GM18951 (cell line): ENCODE measurements around the gene ITGA5.

ENCODE experiments used
- POLR2A ChIP-seq: IDR thresholded peaks from 4 replicates; pipeline ENCODE4 v1.6.1; 2011; ENCODE audit warnings: mild to moderate bottlenecking; ENCODE audit not compliant: insufficient read length, insufficient read depth; ENCODE audit errors: extremely low read depth
- in situ Hi-C: fragments of 300-500 bp; cut with MboI; formaldehyde crosslinking; loops from one replicate; pipeline ENCODE4 v1.12.0; 2022; ENCODE audit warnings: low sequenced_read_pairs, mixed read lengths, inconsistent platforms; ENCODE audit not compliant: unreplicated experiment

The ITGA5 gene

GRCh38 chr12:54394281-54394719 lies 24.8 kb downstream of the ITGA5 start:
- in situ Hi-C loops: no loop called here
- no peak for TF ChIP-seq POLR2A

- in situ Hi-C loops: no loop called here
- TF ChIP-seq POLR2A: no peak
These were observed 25.3 kb downstream of the ITGA5 start for GRCh38 chr12:54393743-54394142.

- in situ Hi-C loops: no loop called here
- TF ChIP-seq POLR2A: no peak
These were observed 25.9 kb downstream of the ITGA5 start for GRCh38 chr12:54393207-54393609.

GRCh38 chr12:54392485-54393206 lies 26.4 kb downstream of the ITGA5 start:
- in situ Hi-C loops: no loop called here
- TF ChIP-seq POLR2A: no peak

DNA sequence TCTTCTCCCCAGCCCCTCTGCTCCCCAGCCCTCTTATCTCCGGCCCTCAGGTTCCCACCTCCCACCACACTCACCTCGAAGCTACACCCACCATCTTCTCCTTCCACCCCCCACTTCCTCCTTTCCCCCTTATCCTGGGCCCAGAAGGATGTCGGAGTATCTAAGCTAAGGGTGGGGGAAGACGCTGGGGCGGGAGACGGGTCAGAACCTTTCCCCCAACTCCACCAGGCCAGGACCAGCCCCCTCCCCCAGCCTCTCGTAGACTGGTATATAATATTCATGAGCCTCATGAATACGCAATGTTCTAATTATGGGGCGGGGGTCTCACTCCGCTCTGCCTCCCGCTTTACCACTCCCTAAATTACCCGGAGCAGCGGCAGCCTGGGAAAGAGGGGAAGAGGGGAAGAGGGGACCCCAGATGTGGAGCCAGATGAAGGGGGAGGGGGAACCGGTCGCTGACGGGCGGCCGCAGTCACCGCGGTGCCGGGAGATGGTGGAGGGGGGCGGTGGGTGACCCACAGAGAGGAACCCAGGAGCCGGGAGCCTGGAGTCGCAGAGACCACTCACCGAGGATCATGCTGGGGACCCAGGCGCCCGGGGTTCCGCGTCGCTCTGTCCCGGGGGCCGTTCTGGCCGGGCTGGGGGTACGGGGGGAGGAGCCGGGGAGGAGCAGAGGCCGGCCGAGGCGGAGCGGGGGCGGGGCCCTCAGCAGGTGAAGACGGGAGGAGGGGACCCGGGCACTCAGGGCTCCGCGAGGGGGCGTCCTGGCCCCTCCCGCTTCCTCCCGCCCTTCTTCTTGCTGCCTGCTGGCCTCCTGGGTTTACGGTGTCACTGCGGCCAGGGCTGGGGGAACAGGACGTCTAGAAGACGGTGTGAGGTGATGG lies 28.2 kb downstream of the ITGA5 start:
- in situ Hi-C loops: no loop called here
- no peak for TF ChIP-seq POLR2A

GRCh38 chr12:54390176-54390667 lies 28.8 kb downstream of the ITGA5 start:
- in situ Hi-C loops: no loop called here
- no peak for TF ChIP-seq POLR2A

DNA sequence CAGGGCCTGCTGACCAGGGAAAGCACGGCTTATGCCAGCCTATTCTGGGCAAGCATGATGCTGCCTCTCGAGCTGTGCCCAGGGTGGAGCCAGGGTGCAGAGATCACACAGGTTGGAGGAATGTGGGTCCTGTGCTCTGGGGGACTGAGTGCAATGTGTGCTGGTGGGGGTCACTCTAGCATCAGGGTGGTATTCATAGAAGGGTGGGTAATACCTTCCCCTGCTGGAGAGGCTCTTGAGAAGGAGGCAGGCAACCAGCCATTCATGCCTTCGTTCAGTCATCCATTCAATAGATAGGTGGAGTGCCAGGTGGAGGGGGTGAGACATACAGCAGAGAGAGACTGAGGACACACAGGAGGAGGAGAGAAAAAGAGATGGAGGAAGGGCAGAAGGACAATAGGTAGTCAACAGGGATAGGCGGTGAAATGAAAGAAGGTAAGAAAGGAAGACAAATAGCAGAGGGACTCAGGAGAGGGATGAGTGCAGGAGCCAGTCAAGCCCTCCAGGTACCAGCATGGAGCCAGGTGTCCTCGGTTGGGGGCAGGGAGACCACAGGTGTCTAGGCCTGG lies 29.4 kb downstream of the ITGA5 start:
- TF ChIP-seq POLR2A: no peak
- in situ Hi-C loops: no loop called here

- no peak for TF ChIP-seq POLR2A
- in situ Hi-C loops: no loop called here
These were observed 29.9 kb downstream of the ITGA5 start for GRCh38 chr12:54389134-54389508.

- in situ Hi-C loops: no loop called here
- no peak for TF ChIP-seq POLR2A
These were observed 30.6 kb downstream of the ITGA5 start for GRCh38 chr12:54388237-54389133.

GRCh38 chr12:54387114-54387467 lies 32.0 kb downstream of the ITGA5 start:
- in situ Hi-C loops: no loop called here
- no peak for TF ChIP-seq POLR2A

DNA sequence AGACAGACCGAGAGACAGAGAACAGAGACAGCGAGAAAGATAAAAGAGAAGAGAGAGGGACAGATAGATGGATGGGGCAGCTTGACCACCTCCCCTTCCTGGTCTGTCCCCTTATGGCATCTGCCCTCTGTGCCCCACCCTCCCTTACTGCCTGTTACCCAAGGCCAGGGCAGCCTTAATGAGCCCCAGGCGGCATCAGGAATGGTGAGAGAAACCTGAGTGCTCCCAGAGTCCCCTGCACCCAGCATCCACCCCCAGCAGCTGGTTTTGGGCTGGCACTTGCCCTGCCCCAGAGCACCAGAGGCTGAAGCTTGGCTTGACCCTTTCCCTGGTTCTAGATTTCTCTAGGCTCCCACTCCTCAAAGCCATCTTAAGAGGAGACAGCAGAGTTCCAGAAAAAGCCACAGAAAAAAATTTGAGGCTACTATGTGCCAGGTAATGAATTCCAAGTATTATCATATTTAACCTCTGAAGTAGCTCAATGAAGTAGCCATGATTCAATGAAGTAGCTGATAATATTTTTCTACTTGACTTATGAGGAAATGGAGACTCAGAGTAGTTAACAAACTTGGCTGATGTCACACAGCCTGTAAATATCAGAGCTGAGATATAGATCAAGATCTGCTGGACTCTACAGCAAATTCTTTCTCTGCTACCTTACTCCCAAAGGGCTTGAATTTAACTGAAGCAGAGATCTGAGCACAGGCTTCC lies 32.5 kb downstream of the ITGA5 start:
- no peak for TF ChIP-seq POLR2A

GRCh38 chr12:54385251-54385914 lies 33.7 kb downstream of the ITGA5 start:
- in situ Hi-C loops: no loop called here
- TF ChIP-seq POLR2A: peak; percentile 16

More for the DNA sequence above, 32.5 kb downstream of the ITGA5 start:
- in situ Hi-C loops: no loop called here

DNA sequence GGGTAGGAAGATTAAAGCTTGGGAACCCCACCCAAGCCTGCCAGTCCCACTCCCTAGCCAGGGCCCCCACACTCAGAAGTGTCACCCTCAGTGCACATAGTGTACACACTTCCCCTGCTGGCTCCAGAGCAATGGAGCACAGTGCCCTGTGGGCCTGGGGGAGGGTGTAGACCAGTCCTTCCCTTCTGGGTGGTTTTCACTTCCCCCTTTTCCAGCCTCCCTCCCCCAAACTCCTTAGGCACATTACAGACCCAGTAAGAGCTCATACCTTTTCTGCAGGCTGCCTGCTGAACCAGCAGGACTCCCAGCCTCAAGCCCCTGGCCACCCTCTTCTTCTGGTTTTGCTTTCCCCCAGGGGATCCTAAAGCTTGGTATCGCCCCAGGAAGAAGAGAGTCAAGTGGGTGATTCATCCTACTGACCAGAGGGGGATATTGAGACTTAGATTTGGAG lies 34.5 kb downstream of the ITGA5 start, which contains the start of gene ZNF385A:
Gene ZNF385A (minus strand): TSS at position 143 of the 451 bp plus-strand sequence. CDS start 219 bp downstream, outside the sequence.
- in situ Hi-C loops: no loop called here
- no peak for TF ChIP-seq POLR2A
